ENCODE measurements around the gene SSBP2.

- TF ChIP-seq CTCF (IDR thresholded peaks at IDR 0.05) (no peak), POLR2A (IDR thresholded peaks at IDR 0.05) (no peak)
Measured at GRCh38 chr5:81393430-81393782, 357.5 kb downstream of the SSBP2 start.

All from thyroid gland (tissue), 4 donors.